K562 (cell line): ENCODE results near the gene EHMT2. TPM values are rescaled to one million over a fixed set of nuclear protein-coding genes. Genes with fewer than 3 reads are reported as not detected.
A peak's percentile ranks its signal among the peaks of the same experiment; 100 is the strongest.

Source experiments
- CCNT2 ChIP-seq: IDR thresholded peaks from 2 replicates; pipeline ENCODE4 v1.6.1; 2011; ENCODE audit warnings: borderline replicate concordance, low read depth, mild to moderate bottlenecking, moderate library complexity, mixed read lengths, low read length; ENCODE audit not compliant: insufficient read length; ENCODE audit errors: extremely low read depth
- E2F6 ChIP-seq, 2 experiments: IDR thresholded peaks; 2 replicates each; pipeline ENCODE4 v1.6.1; 2011; ENCODE audit warnings: borderline replicate concordance in 1 of 2, control low read depth in 1 of 2, low read depth in 1 of 2, low read length in 1 of 2, mild to moderate bottlenecking in 1 of 2, mixed read lengths in 1 of 2, moderate library complexity in 1 of 2; ENCODE audit not compliant: insufficient read depth in 1 of 2, insufficient read length in 1 of 2, poor library complexity in 1 of 2, severe bottlenecking in 1 of 2; ENCODE audit errors: extremely low read depth in 1 of 2
- HINFP ChIP-seq: fragments of 450-650 bp; conservative IDR thresholded peaks from 2 replicates; pipeline ENCODE4 v1.6.1; 2016; ENCODE audit warnings: missing genetic modification characterization, low read depth, mild to moderate bottlenecking, control low read depth, missing compliant biosample characterization
- KHSRP ChIP-seq: fragments of 450-650 bp; IDR thresholded peaks from 2 replicates; pipeline ENCODE4 v1.6.1; 2017
- KLF16 ChIP-seq: IDR thresholded peaks from 2 replicates; pipeline ENCODE4 v1.6.1; 2016; ENCODE audit warnings: antibody characterized with exemption
- LCOR ChIP-seq: sonication (generic); formaldehyde crosslinking; IDR thresholded peaks from 2 replicates; pipeline ENCODE4 v1.8.0; 2022; ENCODE audit warnings: mild to moderate bottlenecking, missing genetic modification reagents
- MYBL2 ChIP-seq, 2 experiments: fragments of 450-650 bp in 1 of 2; sonication (generic) in 1 of 2; formaldehyde crosslinking in 1 of 2; IDR thresholded peaks; 2 replicates each; pipeline versions ENCODE4 v1.6.1 to v1.8.1; 2017 to 2022; ENCODE audit warnings: borderline replicate concordance in 1 of 2, inconsistent platforms in 1 of 2, low read depth in 1 of 2, mild to moderate bottlenecking in 1 of 2, missing genetic modification reagents in 1 of 2, moderate library complexity in 1 of 2
- NR4A1 ChIP-seq, 2 experiments: fragments of 250-450 bp in 1 of 2; fragments of 450-650 bp in 1 of 2; sonication (Bioruptor Pico) in 1 of 2; IDR thresholded peaks; 2 replicates each; pipeline versions ENCODE4 v1.4.0 to v1.6.1; 2016 to 2020; ENCODE audit warnings: mild to moderate bottlenecking in 2 of 2, missing compliant biosample characterization in 1 of 2, missing genetic modification characterization in 1 of 2, moderate library complexity in 1 of 2
- POLR2G ChIP-seq: fragments of 200-400 bp; formaldehyde crosslinking; IDR thresholded peaks from 2 replicates; pipeline ENCODE4 v1.6.1; 2017; ENCODE audit warnings: low read depth, mild to moderate bottlenecking, antibody characterized with exemption, low read length, moderate library complexity
- SMARCA4 ChIP-seq: fragments of 450-650 bp; IDR thresholded peaks from 2 replicates; pipeline ENCODE4 v1.6.1; 2016
- SRSF7 ChIP-seq: fragments of 200-400 bp; formaldehyde crosslinking; optimal IDR thresholded peaks from 2 replicates; pipeline ENCODE3; 2017; ENCODE audit warnings: mild to moderate bottlenecking, low read depth, low read length
- STAG1 ChIP-seq: sonication (generic); formaldehyde crosslinking; IDR thresholded peaks from 2 replicates; pipeline ENCODE4 v1.5.0; 2020; ENCODE audit warnings: missing genetic modification reagents, borderline replicate concordance
- SUPT5H ChIP-seq: fragments of 450-650 bp; IDR thresholded peaks from 2 replicates; pipeline ENCODE4 v1.6.1; 2016
- TAF7 ChIP-seq: fragments of 450-650 bp; IDR thresholded peaks from 2 replicates; pipeline ENCODE4 v1.6.1; 2016; ENCODE audit warnings: missing genetic modification characterization, missing compliant biosample characterization
- TAL1 ChIP-seq: fragments of 450-650 bp; IDR thresholded peaks from 2 replicates; pipeline ENCODE4 v1.6.1; 2016; ENCODE audit warnings: mild to moderate bottlenecking
- ZNF143 ChIP-seq: sonication (generic); formaldehyde crosslinking; IDR thresholded peaks from 2 replicates; pipeline ENCODE4 v1.9.0; 2022; ENCODE audit warnings: mild to moderate bottlenecking, missing genetic modification reagents
- ZNF197 ChIP-seq: fragments of 200-800 bp; sonication (Bioruptor generic); IDR thresholded peaks from 2 replicates; pipeline ENCODE4 v1.6.1; 2016; ENCODE audit warnings: low read depth, missing genetic modification characterization, missing compliant biosample characterization
- ZNF41 ChIP-seq: fragments of 250-450 bp; sonication (Bioruptor Pico); conservative IDR thresholded peaks from 2 replicates; pipeline ENCODE4 v1.4.0; 2020; ENCODE audit warnings: mild to moderate bottlenecking
- polyA plus RNA-seq, 8 experiments: library from polyadenylated mRNA; depleted of rRNA in 4 of 8; stranded (reverse) in 5 of 8; unstranded in 3 of 8; fragments of >200 nt; fragmentation: Nextera tagmentation in 2 of 8; fragmentation: Illumina TruSeq in 1 of 8; extraction: Ambion mirVana in 2 of 8; extraction: Trizol in 1 of 8; gene quantifications; 2 replicates each; pipeline versions ENCODE4 v1.2.1 to v1.2.3, GENCODE V29; 2011 to 2014; ENCODE audit warnings: inconsistent platforms in 1 of 8, missing spikeins in 1 of 8
- total RNA-seq, 7 experiments: library from RNA; depleted of rRNA in 6 of 7; stranded (reverse); fragments of >200 nt in 6 of 7; fragmentation: Illumina TruSeq in 2 of 7; extraction: Trizol in 2 of 7; gene quantifications; 2 replicates each; pipeline versions ENCODE4 v1.2.1 to v1.2.3, GENCODE V29; 2011 to 2021; ENCODE audit warnings: low replicate concordance in 1 of 7
- TF ChIP-seq, protein P1 (sequence below): sonication (generic); formaldehyde crosslinking; IDR thresholded peaks from 2 replicates; pipeline ENCODE4 v1.9.0; 2022; ENCODE audit warnings: mild to moderate bottlenecking, missing genetic modification reagents
- TF ChIP-seq, protein P2 (sequence below), 3 experiments: fragments of 200-800 bp in 1 of 3; fragments of 250-450 bp in 1 of 3; fragments of 450-650 bp in 1 of 3; sonication (Bioruptor Pico) in 1 of 3; sonication (Bioruptor generic) in 1 of 3; formaldehyde crosslinking in 1 of 3; IDR thresholded peaks; 2 replicates each; pipeline versions ENCODE4 v1.6.1 to v1.8.0; 2016 to 2022; ENCODE audit warnings: mild to moderate bottlenecking in 2 of 3, missing genetic modification characterization in 2 of 3, missing compliant biosample characterization in 1 of 3, moderate library complexity in 1 of 3

EHMT2 gene
- total and polyA plus RNA-seq, 9 of the 15 experiments (the other 6 are each of a cell fraction or from before 2014, with no cell fraction given), result 2.1 to 63.8 (median 38.5) TPM

GRCh38 chr6:31900917-31901414 is 3.5 kb upstream of the EHMT2 start (continued):
- peak; percentile 46; the same call in 1 of the 2 replicates for TF ChIP-seq ZNF143 (CRISPR knock-in tag)
- peak; percentile 61; the same call in 1 of the 2 replicates for TF ChIP-seq SUPT5H
- TF ChIP-seq ZNF41 (CRISPR knock-in tag), result no peak
- TF ChIP-seq, protein P1, sequence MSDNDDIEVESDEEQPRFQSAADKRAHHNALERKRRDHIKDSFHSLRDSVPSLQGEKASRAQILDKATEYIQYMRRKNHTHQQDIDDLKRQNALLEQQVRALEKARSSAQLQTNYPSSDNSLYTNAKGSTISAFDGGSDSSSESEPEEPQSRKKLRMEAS (CRISPR knock-in tag), result peak; percentile 92
- TF ChIP-seq NR4A1 (CRISPR knock-in tag; IDR thresholded peaks at IDR 0.05), result peak; percentile 52; the same call in 1 of the 2 replicates
- TF ChIP-seq NR4A1 (tag; IDR thresholded peaks at IDR 0.05), result no peak
- TF ChIP-seq LCOR (CRISPR knock-in tag), result no peak
- no peak for TF ChIP-seq ZNF197 (CRISPR knock-in tag)
- 0 out of 2 replicates have a peak, but pooled peaks have one; percentile 40 for TF ChIP-seq STAG1 (CRISPR knock-in tag)
- peak; percentile 5 for TF ChIP-seq CCNT2
- no peak for TF ChIP-seq HINFP (tag)
- TF ChIP-seq TAL1, result no peak
- no peak for TF ChIP-seq KLF16
- TF ChIP-seq TAF7 (tag), result no peak
- TF ChIP-seq SMARCA4, result 0 out of 2 replicates have a peak, but pooled peaks have one; percentile 13
- TF ChIP-seq, protein P2, sequence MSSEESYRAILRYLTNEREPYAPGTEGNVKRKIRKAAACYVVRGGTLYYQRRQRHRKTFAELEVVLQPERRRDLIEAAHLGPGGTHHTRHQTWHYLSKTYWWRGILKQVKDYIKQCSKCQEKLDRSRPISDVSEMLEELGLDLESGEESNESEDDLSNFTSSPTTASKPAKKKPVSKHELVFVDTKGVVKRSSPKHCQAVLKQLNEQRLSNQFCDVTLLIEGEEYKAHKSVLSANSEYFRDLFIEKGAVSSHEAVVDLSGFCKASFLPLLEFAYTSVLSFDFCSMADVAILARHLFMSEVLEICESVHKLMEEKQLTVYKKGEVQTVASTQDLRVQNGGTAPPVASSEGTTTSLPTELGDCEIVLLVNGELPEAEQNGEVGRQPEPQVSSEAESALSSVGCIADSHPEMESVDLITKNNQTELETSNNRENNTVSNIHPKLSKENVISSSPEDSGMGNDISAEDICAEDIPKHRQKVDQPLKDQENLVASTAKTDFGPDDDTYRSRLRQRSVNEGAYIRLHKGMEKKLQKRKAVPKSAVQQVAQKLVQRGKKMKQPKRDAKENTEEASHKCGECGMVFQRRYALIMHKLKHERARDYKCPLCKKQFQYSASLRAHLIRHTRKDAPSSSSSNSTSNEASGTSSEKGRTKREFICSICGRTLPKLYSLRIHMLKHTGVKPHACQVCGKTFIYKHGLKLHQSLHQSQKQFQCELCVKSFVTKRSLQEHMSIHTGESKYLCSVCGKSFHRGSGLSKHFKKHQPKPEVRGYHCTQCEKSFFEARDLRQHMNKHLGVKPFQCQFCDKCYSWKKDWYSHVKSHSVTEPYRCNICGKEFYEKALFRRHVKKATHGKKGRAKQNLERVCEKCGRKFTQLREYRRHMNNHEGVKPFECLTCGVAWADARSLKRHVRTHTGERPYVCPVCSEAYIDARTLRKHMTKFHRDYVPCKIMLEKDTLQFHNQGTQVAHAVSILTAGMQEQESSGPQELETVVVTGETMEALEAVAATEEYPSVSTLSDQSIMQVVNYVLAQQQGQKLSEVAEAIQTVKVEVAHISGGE (CRISPR knock-in tag; IDR thresholded peaks at IDR 0.05), result peak in 1 of 3 experiments; percentile 15; a peak in 1 of 6 replicates
- TF ChIP-seq POLR2G, result peak; percentile 0; the same call in 1 of the 2 replicates
- TF ChIP-seq E2F6 (IDR thresholded peaks at IDR 0.05; ENCODE audit: borderline replicate concordance in 1 of 2, extremely low read depth in 1 of 2, insufficient read depth in 1 of 2, insufficient read length in 1 of 2, low read depth in 1 of 2, low read length in 1 of 2, poor library complexity in 1 of 2, severe bottlenecking in 1 of 2), result peak; percentile 60 to 71
- no peak for TF ChIP-seq SRSF7
- no peak for TF ChIP-seq MYBL2 (IDR thresholded peaks at IDR 0.05; ENCODE audit: low read depth)
- TF ChIP-seq MYBL2 (CRISPR knock-in tag; IDR thresholded peaks at IDR 0.05; ENCODE audit: borderline replicate concordance), result no peak
- TF ChIP-seq KHSRP, result no peak
